Activated T-helper 2 cell treated with anti-CD3 and anti-CD28 coated beads, Interferon-gamma antibody, Interleukin-2, Interleukin-4, amounts not matched to agents 10 μg/mL and 5 μg/mL and 100 μg/mL, durations not matched to agents 14 hours and 24 hours and 36 hours (primary cell): ENCODE results near the gene OVOL2. TPM values are rescaled to one million over a fixed set of nuclear protein-coding genes. Genes with fewer than 3 reads are reported as not detected.
"Not testable (repeated sequence)": the region's sequence is repeated elsewhere in the genome, so short reads cannot be mapped to it uniquely, and the experiment has no call there.

ENCODE experiments used
- DNase-seq: peaks from one replicate; pipeline ENCODE4 v3.0.0; 2021; ENCODE audit warnings: low spot score
- H3K27ac Mint-ChIP-seq: one replicate; pipeline ENCODE4 v1.8.0; 2021; ENCODE audit warnings: mixed read lengths
- H3K27me3 Mint-ChIP-seq: one replicate; pipeline ENCODE4 v1.8.0; 2021; ENCODE audit warnings: low read depth, mixed read lengths
- H3K36me3 Mint-ChIP-seq: one replicate; pipeline ENCODE4 v1.8.0; 2021; ENCODE audit warnings: low read depth, mixed read lengths
- H3K4me1 Mint-ChIP-seq: one replicate; pipeline ENCODE4 v1.8.0; 2021; ENCODE audit warnings: low read depth, mixed read lengths
- H3K4me3 Mint-ChIP-seq: one replicate; pipeline ENCODE4 v1.8.0; 2021; ENCODE audit warnings: low read depth, mild to moderate bottlenecking, moderate library complexity, mixed read lengths
- H3K9me3 Mint-ChIP-seq: one replicate; pipeline ENCODE4 v1.8.0; 2021; ENCODE audit warnings: mixed read lengths
- intact Hi-C: fragments of 100-400 bp; cut with micrococcal nuclease; formaldehyde crosslinking; loops from one replicate; pipeline ENCODE4 v1.15.1; 2023
- total RNA-seq: library from RNA; stranded (reverse); gene quantifications from 2 replicates; pipeline ENCODE4 v1.2.3, GENCODE V29; 2022

The OVOL2 gene
- not detected in 2 replicates for total RNA-seq

DNA sequence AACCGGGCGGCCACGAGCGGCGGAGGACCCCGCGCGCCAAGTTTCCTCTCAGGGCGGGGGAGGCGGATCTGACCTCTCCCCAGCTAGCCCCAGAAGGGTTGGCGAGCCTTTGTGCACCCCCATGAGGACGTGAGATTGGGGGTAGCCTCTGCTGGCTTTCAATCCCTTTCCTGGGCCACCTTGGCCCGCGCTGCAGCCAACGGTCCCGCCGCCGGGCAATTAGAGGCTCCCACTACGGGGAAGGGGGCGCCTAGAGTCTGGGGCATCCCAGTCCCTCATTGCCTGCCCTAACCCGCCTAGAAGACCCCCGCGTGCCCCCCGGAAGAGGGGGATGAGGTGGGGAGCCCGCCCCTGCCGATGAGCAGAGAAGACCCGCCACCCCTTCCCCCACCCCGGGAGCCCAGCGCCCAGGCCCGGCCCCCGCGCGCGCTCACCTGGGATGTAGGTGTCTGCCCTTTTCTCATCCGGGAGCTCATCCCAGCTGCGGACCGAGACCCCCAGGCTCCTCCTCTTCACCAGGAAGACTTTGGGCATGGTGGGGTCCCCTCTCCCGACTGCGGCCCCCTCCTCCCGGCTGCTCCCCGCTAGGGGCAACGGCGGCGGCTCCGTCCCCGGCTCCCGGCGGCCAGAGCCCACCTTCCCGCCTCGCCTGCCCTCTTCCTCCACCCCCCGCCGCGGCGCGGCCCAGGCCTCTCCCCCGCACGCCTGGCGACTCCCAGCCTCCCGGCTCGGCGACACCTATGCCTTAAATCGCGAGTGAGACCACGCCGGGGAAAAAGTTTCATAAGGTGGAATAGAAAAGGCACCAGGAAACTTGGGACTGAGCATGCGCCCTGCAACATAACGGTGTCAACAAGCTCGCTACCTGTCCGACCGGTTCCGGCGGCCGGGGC lies at the start of gene OVOL2:
OVOL2 (minus strand) TSS at position 816 of the 893 bp plus-strand sequence; CDS start at position 534, 282 bp downstream.
- H3K4me1 Mint-ChIP-seq, result no peaks in the 10 kb centered on the region
- peaks cover 63% of the 10 kb centered on the region for H3K27me3 Mint-ChIP-seq
- H3K4me3 Mint-ChIP-seq, result peak within 1 kb of the TSS; percentile 51
- no peak within 1 kb of the TSS for H3K27ac Mint-ChIP-seq
- intact Hi-C loops, result no loop called here
- no peak for DNase-seq
- H3K36me3 Mint-ChIP-seq, result no peaks in the 10 kb centered on the region
- H3K9me3 Mint-ChIP-seq, result no peaks in the 10 kb centered on the region

DNA sequence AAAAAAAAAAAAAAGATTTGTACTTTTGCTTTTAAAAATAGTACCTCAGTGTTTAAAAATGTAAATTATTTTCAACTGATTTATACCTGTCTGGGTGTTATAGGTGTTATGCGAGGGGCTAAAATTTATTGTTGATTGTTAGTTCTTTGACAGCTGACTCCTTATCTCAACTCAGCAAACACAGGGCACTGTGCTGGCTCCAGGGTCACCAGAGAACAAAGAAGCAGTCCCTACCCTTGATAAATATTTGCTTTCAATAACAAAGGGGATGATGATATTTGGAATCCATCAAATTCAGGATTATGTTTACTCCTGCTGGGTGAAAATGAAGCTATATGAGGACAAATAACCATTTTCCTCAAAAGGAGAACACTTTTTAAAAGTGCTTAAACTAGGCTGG lies 45.8 kb upstream of the OVOL2 start:
- intact Hi-C loops, result no loop called here
- Mint-ChIP-seq H3K9me3 (no peaks in the 10 kb centered on the region), H3K27me3 (peaks cover 3% of the 10 kb centered on the region), H3K4me3 (no peak overlapping the region), H3K36me3 (no peaks in the 10 kb centered on the region), H3K27ac (no peak overlapping the region), H3K4me1 (no peaks in the 10 kb centered on the region)
- no peak for DNase-seq

DNA sequence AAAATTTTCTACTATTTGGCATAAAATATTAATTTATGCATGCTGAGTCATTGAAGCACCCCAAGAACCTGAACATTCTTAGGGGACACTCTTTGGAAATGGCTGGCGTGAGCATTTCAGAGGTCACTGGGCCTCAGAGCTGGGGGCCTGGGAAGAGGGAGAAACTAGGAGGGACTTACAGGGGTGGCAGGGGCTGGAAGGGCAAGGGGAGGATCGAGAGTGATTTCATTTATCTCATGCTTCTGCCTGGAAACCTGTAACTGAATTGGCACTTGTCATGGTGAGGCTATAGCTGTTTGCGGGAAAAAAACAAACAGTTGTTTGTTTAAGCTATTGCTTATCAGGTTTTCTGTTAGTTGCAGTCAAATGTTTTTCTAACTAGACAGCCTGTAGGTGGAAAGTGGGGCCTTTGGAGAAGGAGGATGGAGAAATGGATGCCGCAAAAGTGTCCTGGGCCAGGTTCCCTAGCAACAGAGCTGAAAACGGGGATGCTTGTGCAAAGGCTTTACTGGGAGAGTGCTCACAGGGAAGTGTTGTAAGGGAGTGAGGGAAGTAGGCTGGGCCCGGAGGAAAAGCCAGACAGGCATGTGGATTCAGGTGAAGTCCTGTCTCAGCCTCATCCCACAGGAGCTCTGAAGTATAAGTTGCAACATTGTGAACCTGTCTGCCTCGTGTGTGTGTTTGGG lies 43.6 kb upstream of the OVOL2 start:
- H3K4me3 Mint-ChIP-seq, result no peak overlapping the region
- H3K4me1 Mint-ChIP-seq, result no peaks in the 10 kb centered on the region
- no peaks in the 10 kb centered on the region for H3K9me3 Mint-ChIP-seq
- no peak overlapping the region for H3K27ac Mint-ChIP-seq
- H3K36me3 Mint-ChIP-seq, result no peaks in the 10 kb centered on the region
- H3K27me3 Mint-ChIP-seq, result peaks cover 3% of the 10 kb centered on the region
- intact Hi-C loops, result no loop called here
- DNase-seq, result no peak

DNA sequence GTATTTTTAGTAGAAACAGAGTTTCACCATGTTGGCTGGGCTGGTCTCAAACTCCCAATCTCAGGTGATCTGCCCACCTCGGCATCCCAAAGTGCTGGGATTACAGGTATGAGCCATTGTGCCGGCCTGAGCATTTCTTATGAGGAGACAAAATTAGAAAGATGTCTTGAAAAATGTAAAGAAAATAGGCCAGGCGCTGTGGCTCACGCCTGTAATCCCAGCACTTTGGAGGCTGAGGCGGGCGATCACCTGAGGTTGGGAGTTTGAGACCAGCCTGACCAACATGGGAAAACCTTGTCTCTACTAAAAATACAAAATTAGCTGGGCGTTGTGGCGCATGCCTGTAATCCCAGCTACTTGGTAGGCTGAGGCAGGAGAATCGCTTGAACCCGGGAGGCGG lies 42.9 kb upstream of the OVOL2 start:
- not testable (repeated sequence) for H3K9me3 Mint-ChIP-seq, H3K4me3 Mint-ChIP-seq

DNA sequence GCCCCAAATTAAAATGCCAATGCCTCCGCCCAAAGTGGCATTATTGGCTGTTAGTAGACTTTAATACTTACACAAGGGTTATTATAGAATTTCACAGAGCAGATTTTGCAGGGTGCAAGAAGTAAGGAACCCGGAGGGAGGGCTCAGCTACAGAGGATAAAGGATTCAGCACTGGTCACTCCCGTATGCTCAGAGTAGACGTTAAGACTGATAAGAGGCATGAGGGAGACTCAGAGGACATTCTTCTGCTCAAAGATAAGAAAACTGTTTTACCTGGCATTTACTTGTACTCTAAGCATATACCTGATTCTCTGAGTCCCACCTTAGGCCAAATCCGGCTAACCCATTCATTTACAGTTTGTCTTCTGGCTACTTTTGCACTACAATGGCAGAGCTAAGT lies 36.5 kb upstream of the OVOL2 start:
- no peaks in the 10 kb centered on the region for H3K36me3 Mint-ChIP-seq
- no peak for DNase-seq
- no peaks in the 10 kb centered on the region for H3K9me3 Mint-ChIP-seq
- H3K4me1 Mint-ChIP-seq, result no peaks in the 10 kb centered on the region
- no peak overlapping the region for H3K27ac Mint-ChIP-seq
- no peak overlapping the region for H3K4me3 Mint-ChIP-seq
- no peaks in the 10 kb centered on the region for H3K27me3 Mint-ChIP-seq
- intact Hi-C loops, result no loop called here

More for the DNA sequence above, 42.9 kb upstream of the OVOL2 start:
- H3K4me1 Mint-ChIP-seq, H3K27ac Mint-ChIP-seq, intact Hi-C loops, H3K36me3 Mint-ChIP-seq, H3K27me3 Mint-ChIP-seq, DNase-seq: not testable (repeated sequence)

DNA sequence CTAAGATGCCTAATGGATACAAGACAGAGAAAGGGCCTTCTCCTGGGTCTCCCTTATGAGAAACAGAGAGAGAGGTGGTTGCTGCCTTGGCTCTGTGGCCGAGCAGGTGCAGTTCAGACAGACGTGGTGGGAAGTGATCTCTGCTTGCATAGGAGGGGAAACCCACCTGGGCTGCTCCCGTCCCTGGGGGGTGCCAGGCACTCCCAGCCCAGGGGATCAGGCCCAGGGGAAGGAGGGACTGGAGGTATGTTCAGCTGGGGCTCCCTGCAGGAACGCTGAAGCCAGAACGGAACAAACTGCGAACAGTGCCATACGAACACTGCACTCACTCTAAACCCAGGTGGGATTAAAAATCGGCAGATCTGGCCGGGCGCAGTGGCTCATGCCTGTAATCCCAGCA lies 35.7 kb upstream of the OVOL2 start:
- Mint-ChIP-seq H3K4me3 (no peak overlapping the region), H3K27me3 (no peaks in the 10 kb centered on the region), H3K27ac (no peak overlapping the region), H3K36me3 (no peaks in the 10 kb centered on the region), H3K9me3 (no peaks in the 10 kb centered on the region), H3K4me1 (no peaks in the 10 kb centered on the region)
- intact Hi-C loops, result no loop called here
- DNase-seq, result no peak

DNA sequence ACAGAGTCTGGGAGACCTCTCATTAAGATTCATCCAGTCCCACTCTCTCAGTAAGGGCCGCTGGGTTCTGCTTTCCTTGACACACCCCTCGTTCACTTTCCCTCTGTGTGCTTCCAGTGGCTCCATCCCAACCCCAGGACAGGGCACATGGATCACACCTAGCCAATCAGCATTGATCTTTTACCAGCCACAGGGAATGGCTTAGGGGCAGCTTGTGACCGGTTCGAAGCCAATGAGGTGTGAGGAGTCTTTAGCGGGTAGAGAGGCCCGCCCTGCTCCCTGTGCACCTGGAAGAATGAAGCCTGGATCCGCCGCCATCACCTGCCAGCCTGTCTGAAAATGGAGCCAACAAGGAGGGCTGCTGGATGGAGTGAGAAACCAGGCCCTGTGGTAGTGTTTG lies 35.2 kb upstream of the OVOL2 start:
- DNase-seq, result no peak
- Mint-ChIP-seq H3K4me3 (no peak overlapping the region), H3K27me3 (no peaks in the 10 kb centered on the region), H3K27ac (no peak overlapping the region), H3K36me3 (no peaks in the 10 kb centered on the region), H3K4me1 (no peaks in the 10 kb centered on the region), H3K9me3 (no peaks in the 10 kb centered on the region)
- intact Hi-C loops, result no loop called here

DNA sequence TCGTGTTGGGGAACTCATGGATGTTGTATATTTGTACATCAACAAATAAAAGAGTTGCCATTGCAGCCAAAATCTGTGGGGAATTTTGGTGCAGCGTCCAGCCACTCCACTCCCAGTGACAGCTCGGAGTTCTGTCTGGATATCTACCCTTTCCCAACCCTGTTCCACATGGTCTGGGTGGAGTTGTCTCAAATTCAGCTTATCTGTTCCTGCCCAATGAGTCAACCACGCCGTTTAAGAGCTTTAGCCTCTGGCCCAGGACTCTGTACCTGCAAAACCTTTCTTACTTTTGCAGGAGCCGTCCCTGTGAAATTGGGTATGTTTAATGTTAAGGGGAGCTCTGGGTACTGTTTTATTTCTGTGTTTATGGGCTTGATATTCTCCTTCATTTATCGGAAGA lies 33.9 kb upstream of the OVOL2 start:
- no peaks in the 10 kb centered on the region for H3K36me3 Mint-ChIP-seq
- DNase-seq, result no peak

DNA sequence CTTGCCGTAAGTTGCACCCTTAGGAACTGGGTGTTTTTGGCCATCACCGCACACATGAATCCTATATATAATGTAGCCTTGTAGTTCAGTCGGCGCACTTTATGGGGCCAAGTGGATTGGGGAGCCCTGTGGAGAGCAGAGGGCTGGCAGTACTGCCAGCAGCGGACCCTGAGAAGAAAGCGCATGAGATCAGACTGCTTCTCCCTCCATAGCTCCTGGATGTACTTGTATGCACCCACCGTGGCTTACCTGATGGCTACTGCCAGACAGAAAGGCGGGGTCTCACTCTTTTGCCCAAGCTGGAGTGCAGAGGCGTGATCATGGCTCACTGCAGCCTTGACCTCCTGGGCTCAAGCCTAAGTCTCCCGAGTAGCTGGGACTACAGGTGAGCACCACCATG lies 32.8 kb upstream of the OVOL2 start:
- Mint-ChIP-seq H3K36me3 (no peaks in the 10 kb centered on the region), H3K27me3 (no peaks in the 10 kb centered on the region), H3K4me3 (no peak overlapping the region), H3K9me3 (no peaks in the 10 kb centered on the region), H3K4me1 (no peaks in the 10 kb centered on the region), H3K27ac (no peak overlapping the region)
- no peak for DNase-seq
- intact Hi-C loops, result no loop called here

More for the DNA sequence above, 33.9 kb upstream of the OVOL2 start:
- Mint-ChIP-seq H3K4me3 (no peak overlapping the region), H3K4me1 (no peaks in the 10 kb centered on the region), H3K27me3 (no peaks in the 10 kb centered on the region), H3K27ac (no peak overlapping the region), H3K9me3 (no peaks in the 10 kb centered on the region)
- intact Hi-C loops, result no loop called here

DNA sequence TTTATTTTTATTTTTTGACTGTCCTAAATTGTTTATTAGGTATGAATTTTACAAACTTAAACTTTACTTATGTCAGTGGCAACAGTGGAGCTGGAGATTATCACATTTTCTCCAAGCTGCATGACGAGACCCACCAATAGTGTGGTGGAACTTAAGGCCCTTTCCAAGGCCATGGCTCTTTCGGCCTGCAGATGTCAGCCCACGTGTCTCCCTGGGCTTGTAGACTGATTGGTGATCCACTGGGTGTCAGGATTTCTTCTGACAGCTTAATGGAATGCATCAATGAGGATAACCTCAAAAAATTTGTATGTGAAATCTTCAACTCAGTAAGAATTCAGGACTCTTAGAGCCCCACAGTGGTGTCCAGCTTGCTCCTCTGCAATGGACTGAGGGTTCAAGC lies 32.3 kb upstream of the OVOL2 start:
- Mint-ChIP-seq H3K27me3 (no peaks in the 10 kb centered on the region), H3K9me3 (no peaks in the 10 kb centered on the region)

DNA sequence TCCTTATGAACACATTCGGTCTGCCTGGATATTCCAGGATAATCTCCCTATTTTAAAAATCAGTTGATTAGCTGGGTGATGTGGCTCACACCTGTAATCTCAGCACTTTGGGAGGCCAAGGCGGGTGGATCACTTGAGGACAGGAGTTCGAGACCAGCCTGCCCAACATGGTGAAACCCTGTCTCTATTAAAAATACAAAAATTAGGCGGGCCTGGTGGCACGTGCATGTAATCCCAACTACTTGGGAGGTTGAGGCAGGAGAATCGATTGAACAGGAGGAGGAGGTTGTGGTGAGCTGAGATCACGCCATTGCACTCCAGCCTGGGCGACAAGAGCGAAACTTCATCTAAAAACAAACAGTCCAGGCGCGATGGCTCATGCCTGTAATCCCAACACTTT lies 31.1 kb upstream of the OVOL2 start:
- H3K4me3 Mint-ChIP-seq, H3K9me3 Mint-ChIP-seq, intact Hi-C loops, H3K36me3 Mint-ChIP-seq, H3K27me3 Mint-ChIP-seq, H3K4me1 Mint-ChIP-seq, H3K27ac Mint-ChIP-seq, DNase-seq: not testable (repeated sequence)

More for the DNA sequence above, 32.3 kb upstream of the OVOL2 start:
- intact Hi-C loops, result no loop called here
- Mint-ChIP-seq H3K27ac (no peak overlapping the region), H3K4me3 (no peak overlapping the region), H3K36me3 (no peaks in the 10 kb centered on the region), H3K4me1 (no peaks in the 10 kb centered on the region)
- DNase-seq, result no peak

DNA sequence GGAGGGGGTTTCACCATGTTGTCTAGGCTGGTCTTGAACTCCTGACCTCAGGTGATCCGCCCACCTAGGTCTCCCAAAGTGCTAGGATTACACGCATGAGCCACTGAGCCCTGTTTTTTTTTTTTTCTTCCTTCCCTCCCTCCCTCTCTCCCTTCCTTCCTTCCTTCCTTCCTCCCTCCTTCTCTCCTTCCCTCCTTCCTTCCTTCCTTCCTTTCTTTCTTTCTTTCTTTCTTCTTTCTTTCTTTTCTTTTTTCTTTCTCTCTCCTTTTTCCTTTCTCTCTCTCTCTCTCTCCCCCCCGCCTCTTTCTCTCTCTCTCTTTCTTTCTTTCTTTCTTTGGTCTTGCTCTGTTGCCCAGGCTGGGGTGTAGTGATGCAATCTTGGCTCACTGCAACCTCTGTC lies 30.6 kb upstream of the OVOL2 start:
- not testable (repeated sequence) for H3K4me3 Mint-ChIP-seq

DNA sequence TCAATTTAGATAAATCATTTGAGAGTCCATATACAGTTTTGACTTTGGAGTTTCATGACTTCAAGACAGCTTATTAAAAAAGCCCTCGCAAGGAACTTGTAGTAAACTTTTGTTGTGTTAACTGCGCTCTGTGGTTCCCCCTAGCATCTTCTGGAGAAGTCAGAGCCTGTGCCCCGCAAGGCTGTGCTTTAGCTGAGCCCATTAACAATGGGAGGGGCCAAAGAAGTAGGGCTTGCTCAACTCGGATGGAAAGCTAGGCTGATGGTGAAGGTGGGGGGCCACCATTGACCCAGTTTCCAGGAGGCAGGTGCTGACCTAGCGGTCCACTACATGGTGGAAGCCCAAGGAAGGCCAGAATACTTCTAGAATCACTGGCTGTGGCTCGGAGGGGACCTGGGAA lies 29.3 kb upstream of the OVOL2 start:
- H3K9me3 Mint-ChIP-seq, result no peaks in the 10 kb centered on the region
- H3K4me1 Mint-ChIP-seq, result no peaks in the 10 kb centered on the region
- no peak overlapping the region for H3K4me3 Mint-ChIP-seq
- no peak overlapping the region for H3K27ac Mint-ChIP-seq
- H3K36me3 Mint-ChIP-seq, result no peaks in the 10 kb centered on the region
- DNase-seq, result no peak
- no peaks in the 10 kb centered on the region for H3K27me3 Mint-ChIP-seq
- intact Hi-C loops, result no loop called here

More for the DNA sequence above, 30.6 kb upstream of the OVOL2 start:
- DNase-seq, H3K9me3 Mint-ChIP-seq, H3K36me3 Mint-ChIP-seq, H3K4me1 Mint-ChIP-seq, H3K27me3 Mint-ChIP-seq, H3K27ac Mint-ChIP-seq, intact Hi-C loops: not testable (repeated sequence)
